Prostate gland (tissue), 2 donors: ENCODE data around the gene WASF3.

Experiments
- CTCF ChIP-seq, 4 experiments: fragments of 200-600 bp in 2 of 4; fragments of 450-650 bp in 2 of 4; sonication (generic) in 2 of 4; IDR thresholded peaks; 1 replicate in 3 of 4; 2 replicates in 1 of 4; pipeline ENCODE4 v1.5.1; 2016 to 2019; ENCODE audit warnings: antibody characterized with exemption in 4 of 4, mild to moderate bottlenecking in 2 of 4, moderate library complexity in 2 of 4
- POLR2A ChIP-seq: fragments of 450-650 bp; IDR thresholded peaks from one replicate; pipeline ENCODE4 v1.6.1; 2016; ENCODE audit warnings: antibody characterized with exemption, mild to moderate bottlenecking

DNA sequence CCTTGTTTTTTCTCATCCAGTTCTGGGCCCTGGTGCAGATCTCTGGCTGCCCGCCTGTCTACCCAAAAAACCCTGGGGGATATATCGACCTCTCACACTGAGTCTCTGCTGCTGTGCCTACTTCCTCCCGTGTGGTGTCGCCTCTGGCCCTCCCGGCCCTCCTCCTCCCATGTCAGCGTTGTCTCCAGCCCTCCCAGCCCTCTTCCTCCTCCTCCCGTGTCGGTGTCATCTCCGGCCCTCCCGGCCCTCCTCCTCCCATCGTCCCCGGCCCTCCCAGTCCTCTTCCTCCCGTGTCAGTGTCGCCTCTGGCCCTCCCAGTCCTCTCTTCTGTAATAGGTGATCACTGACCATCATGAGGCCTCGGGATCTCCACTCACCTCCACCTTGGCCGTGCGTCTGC, 121.3 kb downstream of the WASF3 start:
- TF ChIP-seq CTCF (IDR thresholded peaks at IDR 0.05) (no peak), POLR2A (no peak)
